Neural cell (in vitro differentiated cells): ENCODE results near the gene ROBO1. TPM values are rescaled to one million over a fixed set of nuclear protein-coding genes. Genes with fewer than 3 reads are reported as not detected.

Source experiments
- H2AFZ ChIP-seq: fragments of 200-600, 300-800 bp; sonication (generic), shearing (Covaris generic); 2 replicates; pipeline ENCODE4 v1.6.0; 2014; ENCODE audit warnings: low read depth, mild to moderate bottlenecking, antibody characterized with exemption, low read length, moderate library complexity
- H3F3A ChIP-seq: fragments of 200-600 bp; shearing (Covaris generic); 2 replicates; pipeline ENCODE4 v1.6.1; 2016; ENCODE audit warnings: mild to moderate bottlenecking, moderate library complexity, mixed read lengths, antibody characterized with exemption, low read length; ENCODE audit not compliant: insufficient read depth, poor library complexity, severe bottlenecking
- H3K27ac ChIP-seq: fragments of 200-600, 300-800 bp; sonication (generic), shearing (Covaris generic); 2 replicates; pipeline ENCODE4 v1.5.1; 2014; ENCODE audit warnings: mild to moderate bottlenecking, low read length, moderate library complexity
- H3K27me3 ChIP-seq: fragments of 300-800, 200-600 bp; sonication (generic), shearing (Covaris generic); 2 replicates; pipeline ENCODE4 v1.6.0; 2014; ENCODE audit warnings: mild to moderate bottlenecking, low read depth, low read length, moderate library complexity; ENCODE audit not compliant: insufficient read depth
- H3K36me3 ChIP-seq: fragments of 300-800, 200-600 bp; sonication (generic), shearing (Covaris generic); 2 replicates; pipeline ENCODE4 v1.5.1; 2014; ENCODE audit warnings: mild to moderate bottlenecking, antibody characterized with exemption, low read length, moderate library complexity; ENCODE audit not compliant: insufficient read depth
- H3K4me2 ChIP-seq: fragments of 300-800, 200-600 bp; sonication (generic), shearing (Covaris generic); 2 replicates; pipeline ENCODE4 v1.6.0; 2014; ENCODE audit warnings: mild to moderate bottlenecking, low read length
- H3K4me3 ChIP-seq: fragments of 300-800, 200-600 bp; sonication (generic), shearing (Covaris generic); 2 replicates; pipeline ENCODE4 v1.5.1; 2014; ENCODE audit warnings: mild to moderate bottlenecking, low read length, moderate library complexity
- H3K79me2 ChIP-seq: fragments of 200-600 bp; shearing (Covaris generic); replicated peaks from 2 replicates; pipeline ENCODE4 v1.6.0; 2014; ENCODE audit warnings: mild to moderate bottlenecking, low read length, moderate library complexity; ENCODE audit not compliant: insufficient read depth
- H3K9ac ChIP-seq: fragments of 300-800, 200-600 bp; sonication (generic), shearing (Covaris generic); 2 replicates; pipeline ENCODE4 v1.6.1; 2016; ENCODE audit warnings: mild to moderate bottlenecking, low read length, mixed read lengths
- H3K9me2 ChIP-seq: fragments of 200-600 bp; shearing (Covaris generic); 2 replicates; pipeline ENCODE4 v1.6.1; 2016; ENCODE audit warnings: mild to moderate bottlenecking, low read length, mixed read lengths; ENCODE audit not compliant: insufficient read depth
- H3K9me3 ChIP-seq: fragments of 200-600, 300-800 bp; sonication (generic), shearing (Covaris generic); 2 replicates; pipeline ENCODE4 v1.6.1; 2016; ENCODE audit warnings: mild to moderate bottlenecking, mixed run types, low read length, moderate library complexity, mixed read lengths
- H4K20me1 ChIP-seq: fragments of 200-600 bp; shearing (Covaris generic); 2 replicates; pipeline ENCODE4 v1.6.1; 2016; ENCODE audit warnings: mild to moderate bottlenecking, mixed run types; ENCODE audit not compliant: insufficient read depth
- CTCF ChIP-seq: fragments of 450-650 bp; IDR thresholded peaks from 2 replicates; pipeline ENCODE4 v1.5.1; 2014; ENCODE audit warnings: antibody characterized with exemption, mild to moderate bottlenecking, moderate library complexity; ENCODE audit not compliant: poor library complexity, severe bottlenecking
- EP300 ChIP-seq: fragments of 450-650 bp; conservative IDR thresholded peaks from 2 replicates; pipeline ENCODE4 v1.6.1; 2014; ENCODE audit warnings: antibody characterized with exemption, mild to moderate bottlenecking, moderate library complexity; ENCODE audit not compliant: poor library complexity, severe bottlenecking
- EZH2 ChIP-seq: fragments of 200-600, 300-800 bp; shearing (Covaris generic), sonication (generic); IDR thresholded peaks from 2 replicates; pipeline ENCODE4 v1.6.1; 2014; ENCODE audit warnings: antibody characterized with exemption, low read length, borderline replicate concordance, mild to moderate bottlenecking; ENCODE audit not compliant: insufficient read depth, poor library complexity, severe bottlenecking
- MXI1 ChIP-seq: fragments of 450-650 bp; conservative IDR thresholded peaks from 2 replicates; pipeline ENCODE4 v1.6.1; 2014; ENCODE audit warnings: antibody characterized with exemption, mild to moderate bottlenecking; ENCODE audit not compliant: poor library complexity, severe bottlenecking
- POLR2AphosphoS5 ChIP-seq: IDR thresholded peaks from 2 replicates; pipeline ENCODE4 v1.6.1; 2012
- RAD21 ChIP-seq: fragments of 450-650 bp; conservative IDR thresholded peaks from 2 replicates; pipeline ENCODE4 v1.6.1; 2014; ENCODE audit warnings: antibody characterized with exemption, mild to moderate bottlenecking, moderate library complexity
- REST ChIP-seq: IDR thresholded peaks from 2 replicates; pipeline ENCODE4 v1.6.1; 2012; ENCODE audit warnings: borderline replicate concordance
- SMC3 ChIP-seq: fragments of 450-650 bp; conservative IDR thresholded peaks from 2 replicates; pipeline ENCODE4 v1.6.1; 2014; ENCODE audit warnings: antibody characterized with exemption, mild to moderate bottlenecking, moderate library complexity; ENCODE audit not compliant: poor library complexity
- TAF1 ChIP-seq: IDR thresholded peaks from 2 replicates; pipeline ENCODE4 v1.6.1; 2012; ENCODE audit warnings: low read depth
- polyA plus RNA-seq: library from polyadenylated mRNA; depleted of rRNA; stranded (reverse); fragments of >200 nt; gene quantifications from 2 replicates; pipeline ENCODE4 v1.2.3, GENCODE V29; 2014

ROBO1 gene
- polyA plus RNA-seq, 1 donor from 2014 or later, result 183 TPM

GRCh38 chr3:79074558-79074957, 693.2 kb downstream of the ROBO1 start:
- Histone ChIP-seq H3K9me3 (no peaks in the 10 kb centered on the region), H3K9me2 (no peaks in the 10 kb centered on the region), H4K20me1 (no peaks in the 10 kb centered on the region), H3K4me2 (no peak overlapping the region), H3K9ac (no peak overlapping the region), H3K27me3 (no peaks in the 10 kb centered on the region), H2AFZ (no peak overlapping the region), H3K27ac (no peak overlapping the region), H3K79me2 (no peaks in the 10 kb centered on the region), H3K4me3 (no peak overlapping the region), H3K36me3 (no peaks in the 10 kb centered on the region), H3F3A (no peaks in the 10 kb centered on the region)
- TF ChIP-seq SMC3 (no peak), POLR2AphosphoS5 (no peak), TAF1 (no peak), EP300 (no peak), CTCF (no peak), EZH2 (no peak), REST (no peak), RAD21 (no peak), MXI1 (no peak)

GRCh38 chr3:79067734-79068133, 700.1 kb downstream of the ROBO1 start:
- no peaks in the 10 kb centered on the region for H3K79me2 ChIP-seq
- H3K4me3 ChIP-seq, result no peak overlapping the region
- no peak overlapping the region for H3K4me2 ChIP-seq
- H3K9ac ChIP-seq, result no peak overlapping the region
- TF ChIP-seq SMC3 (no peak), EZH2 (no peak), EP300 (no peak), POLR2AphosphoS5 (no peak), RAD21 (no peak), TAF1 (no peak), CTCF (no peak), MXI1 (no peak), REST (no peak)
- H3K27me3 ChIP-seq, result no peaks in the 10 kb centered on the region
- no peaks in the 10 kb centered on the region for H3K36me3 ChIP-seq
- no peak overlapping the region for H2AFZ ChIP-seq
- H3F3A ChIP-seq, result no peaks in the 10 kb centered on the region
- H3K9me2 ChIP-seq, result no peaks in the 10 kb centered on the region
- H3K27ac ChIP-seq, result no peak overlapping the region
- H3K9me3 ChIP-seq, result no peaks in the 10 kb centered on the region
- H4K20me1 ChIP-seq, result no peaks in the 10 kb centered on the region
